Measurements from ENCODE around the gene NOL3. TPM values are rescaled to one million over a fixed set of nuclear protein-coding genes. Genes with fewer than 3 reads are reported as not detected.

Gene NOL3
- total and polyA plus RNA-seq, 2 donors: 2.3 to 28.2 TPM

- 33% methylated on average over 31 of the region's 31 CpGs for WGBS
- DNase-seq (ENCODE audit: low read depth in 6 of 9, low spot score in 9 of 9): no peak
- peaks cover 74 to 100% of the 10 kb centered on the region in 2 donors for H3K27me3 ChIP-seq (ENCODE audit: control insufficient read depth in 2 of 2, insufficient read depth in 1 of 2, low read length in 1 of 2)
- peak overlapping the region in 1 of 2 donors; percentile 20 for H3K4me3 ChIP-seq (ENCODE audit: low read length in 2 of 2)
- H3K4me1 ChIP-seq (ENCODE audit: control insufficient read depth in 2 of 2, insufficient read depth in 2 of 2, low read length in 2 of 2): peaks cover 10 to 31% of the 10 kb centered on the region in 2 donors
- H3K27ac ChIP-seq (ENCODE audit: low read depth in 1 of 2, low read length in 1 of 2): no peak overlapping the region
- H3K36me3 ChIP-seq (ENCODE audit: control insufficient read depth in 2 of 2, insufficient read depth in 2 of 2, low read length in 1 of 2): no peaks in the 10 kb centered on the region
- H3K9me3 ChIP-seq (ENCODE audit: control insufficient read depth in 2 of 2, insufficient read depth in 1 of 2, low read length in 1 of 2): peaks cover 2 to 4% of the 10 kb centered on the region in 2 donors
Measured at GRCh38 chr16:67174706-67175231, 4.4 kb downstream of the NOL3 start.

GRCh38 chr16:67176662-67177061 is 6.3 kb downstream of the NOL3 start:
- H3K9me3 ChIP-seq (ENCODE audit: control insufficient read depth in 2 of 2, insufficient read depth in 1 of 2, low read length in 1 of 2): peaks cover 2 to 4% of the 10 kb centered on the region in 2 donors
- no peaks in the 10 kb centered on the region for H3K36me3 ChIP-seq (ENCODE audit: control insufficient read depth in 2 of 2, insufficient read depth in 2 of 2, low read length in 1 of 2)
- no peak for DNase-seq (ENCODE audit: low read depth in 6 of 9, low spot score in 9 of 9)

GRCh38 chr16:67177743-67178699 is 7.7 kb downstream of the NOL3 start:
- DNase-seq (ENCODE audit: low read depth in 6 of 9, low spot score in 9 of 9): peak in 2 of 9 donors; percentile 29 to 47
- 7% methylated on average over 73 of the region's 73 CpGs for WGBS
- Histone ChIP-seq H3K9me3 (ENCODE audit: control insufficient read depth in 2 of 2, insufficient read depth in 1 of 2, low read length in 1 of 2) (peaks cover 1 to 4% of the 10 kb centered on the region in 2 donors), H3K4me1 (ENCODE audit: control insufficient read depth in 2 of 2, insufficient read depth in 2 of 2, low read length in 2 of 2) (peaks cover 7 to 29% of the 10 kb centered on the region in 2 donors), H3K27ac (ENCODE audit: low read depth in 1 of 2, low read length in 1 of 2) (no peak overlapping the region), H3K27me3 (ENCODE audit: control insufficient read depth in 2 of 2, insufficient read depth in 1 of 2, low read length in 1 of 2) (peaks cover 50 to 71% of the 10 kb centered on the region in 2 donors), H3K36me3 (ENCODE audit: control insufficient read depth in 2 of 2, insufficient read depth in 2 of 2, low read length in 1 of 2) (no peaks in the 10 kb centered on the region), H3K4me3 (ENCODE audit: low read length in 2 of 2) (peak overlapping the region in 1 of 2 donors; percentile 21)

More at GRCh38 chr16:67176662-67177061, 6.3 kb downstream of the NOL3 start:
- Histone ChIP-seq H3K4me3 (ENCODE audit: low read length in 2 of 2) (no peak overlapping the region), H3K4me1 (ENCODE audit: control insufficient read depth in 2 of 2, insufficient read depth in 2 of 2, low read length in 2 of 2) (peaks cover 7 to 22% of the 10 kb centered on the region in 2 donors), H3K27ac (ENCODE audit: low read depth in 1 of 2, low read length in 1 of 2) (no peak overlapping the region), H3K27me3 (ENCODE audit: control insufficient read depth in 2 of 2, insufficient read depth in 1 of 2, low read length in 1 of 2) (peaks cover 57 to 84% of the 10 kb centered on the region in 2 donors)
- WGBS: 96% methylated on average over 12 of the region's 12 CpGs

GRCh38 chr16:67179421-67180080 is 9.2 kb downstream of the NOL3 start:
- H3K4me3 ChIP-seq (ENCODE audit: low read length in 2 of 2): no peak overlapping the region
- no peaks in the 10 kb centered on the region for H3K36me3 ChIP-seq (ENCODE audit: control insufficient read depth in 2 of 2, insufficient read depth in 2 of 2, low read length in 1 of 2)
- H3K4me1 ChIP-seq (ENCODE audit: control insufficient read depth in 2 of 2, insufficient read depth in 2 of 2, low read length in 2 of 2): peaks cover 7 to 27% of the 10 kb centered on the region in 2 donors
- peaks cover 0 to 1% of the 10 kb centered on the region in 2 donors for H3K9me3 ChIP-seq (ENCODE audit: control insufficient read depth in 2 of 2, insufficient read depth in 1 of 2, low read length in 1 of 2)
- H3K27ac ChIP-seq (ENCODE audit: low read depth in 1 of 2, low read length in 1 of 2): no peak overlapping the region
- 91% methylated on average over 13 of the region's 13 CpGs for WGBS
- DNase-seq (ENCODE audit: low read depth in 6 of 9, low spot score in 9 of 9): no peak
- H3K27me3 ChIP-seq (ENCODE audit: control insufficient read depth in 2 of 2, insufficient read depth in 1 of 2, low read length in 1 of 2): peaks cover 39 to 63% of the 10 kb centered on the region in 2 donors

GRCh38 chr16:67180166-67180565 is 9.8 kb downstream of the NOL3 start:
- 99% methylated on average over 16 of the region's 16 CpGs for WGBS
- no peak for DNase-seq (ENCODE audit: low read depth in 6 of 9, low spot score in 9 of 9)
- Histone ChIP-seq H3K27ac (ENCODE audit: low read depth in 1 of 2, low read length in 1 of 2) (no peak overlapping the region), H3K4me3 (ENCODE audit: low read length in 2 of 2) (no peak overlapping the region), H3K9me3 (ENCODE audit: control insufficient read depth in 2 of 2, insufficient read depth in 1 of 2, low read length in 1 of 2) (peaks cover 1 to 3% of the 10 kb centered on the region in 2 donors), H3K27me3 (ENCODE audit: control insufficient read depth in 2 of 2, insufficient read depth in 1 of 2, low read length in 1 of 2) (peaks cover 39 to 63% of the 10 kb centered on the region in 2 donors), H3K4me1 (ENCODE audit: control insufficient read depth in 2 of 2, insufficient read depth in 2 of 2, low read length in 2 of 2) (peaks cover 13 to 30% of the 10 kb centered on the region in 2 donors), H3K36me3 (ENCODE audit: control insufficient read depth in 2 of 2, insufficient read depth in 2 of 2, low read length in 1 of 2) (no peaks in the 10 kb centered on the region)

- Histone ChIP-seq H3K27me3 (ENCODE audit: control insufficient read depth in 2 of 2, insufficient read depth in 1 of 2, low read length in 1 of 2) (peaks cover 46 to 63% of the 10 kb centered on the region in 2 donors), H3K9me3 (ENCODE audit: control insufficient read depth in 2 of 2, insufficient read depth in 1 of 2, low read length in 1 of 2) (peaks cover 1 to 3% of the 10 kb centered on the region in 2 donors), H3K36me3 (ENCODE audit: control insufficient read depth in 2 of 2, insufficient read depth in 2 of 2, low read length in 1 of 2) (no peaks in the 10 kb centered on the region), H3K4me3 (ENCODE audit: low read length in 2 of 2) (no peak overlapping the region), H3K4me1 (ENCODE audit: control insufficient read depth in 2 of 2, insufficient read depth in 2 of 2, low read length in 2 of 2) (peaks cover 14 to 35% of the 10 kb centered on the region in 2 donors), H3K27ac (ENCODE audit: low read depth in 1 of 2, low read length in 1 of 2) (no peak overlapping the region)
- over 99% methylated on average over 2 of the region's 2 CpGs for WGBS
- no peak for DNase-seq (ENCODE audit: low read depth in 6 of 9, low spot score in 9 of 9)
Measured at GRCh38 chr16:67181346-67181745, 11.0 kb downstream of the NOL3 start.

- Histone ChIP-seq H3K4me1 (ENCODE audit: control insufficient read depth in 2 of 2, insufficient read depth in 2 of 2, low read length in 2 of 2) (peaks cover 14 to 35% of the 10 kb centered on the region in 2 donors), H3K4me3 (ENCODE audit: low read length in 2 of 2) (no peak overlapping the region), H3K27ac (ENCODE audit: low read depth in 1 of 2, low read length in 1 of 2) (no peak overlapping the region), H3K27me3 (ENCODE audit: control insufficient read depth in 2 of 2, insufficient read depth in 1 of 2, low read length in 1 of 2) (peaks cover 37 to 63% of the 10 kb centered on the region in 2 donors), H3K9me3 (ENCODE audit: control insufficient read depth in 2 of 2, insufficient read depth in 1 of 2, low read length in 1 of 2) (peaks cover 1 to 3% of the 10 kb centered on the region in 2 donors), H3K36me3 (ENCODE audit: control insufficient read depth in 2 of 2, insufficient read depth in 2 of 2, low read length in 1 of 2) (no peaks in the 10 kb centered on the region)
- no peak for DNase-seq (ENCODE audit: low read depth in 6 of 9, low spot score in 9 of 9)
- WGBS: 95% methylated on average over 2 of the region's 2 CpGs
Measured at GRCh38 chr16:67182288-67182687, 11.9 kb downstream of the NOL3 start.

- Histone ChIP-seq H3K27me3 (ENCODE audit: control insufficient read depth in 2 of 2, insufficient read depth in 1 of 2, low read length in 1 of 2) (peaks cover 29 to 57% of the 10 kb centered on the region in 2 donors), H3K9me3 (ENCODE audit: control insufficient read depth in 2 of 2, insufficient read depth in 1 of 2, low read length in 1 of 2) (peaks cover 1 to 3% of the 10 kb centered on the region in 2 donors), H3K36me3 (ENCODE audit: control insufficient read depth in 2 of 2, insufficient read depth in 2 of 2, low read length in 1 of 2) (no peaks in the 10 kb centered on the region), H3K4me1 (ENCODE audit: control insufficient read depth in 2 of 2, insufficient read depth in 2 of 2, low read length in 2 of 2) (peaks cover 13 to 32% of the 10 kb centered on the region in 2 donors), H3K27ac (ENCODE audit: low read depth in 1 of 2, low read length in 1 of 2) (no peak overlapping the region), H3K4me3 (ENCODE audit: low read length in 2 of 2) (peak overlapping the region; percentile 75 to 86)
- no peak for DNase-seq (ENCODE audit: low read depth in 6 of 9, low spot score in 9 of 9)
- WGBS: 10% methylated on average over 11 of the region's 11 CpGs
Measured at GRCh38 chr16:67183284-67183626, 12.9 kb downstream of the NOL3 start.
